ENCODE results near the gene MTAP. TPM values are rescaled to one million over a fixed set of nuclear protein-coding genes. Genes with fewer than 3 reads are reported as not detected.
A peak's percentile ranks its signal among the peaks of the same experiment; 100 is the strongest.

MTAP gene
- total RNA-seq, 1 experiment from 2014 or later = 34.7 TPM

- H3K4me1 ChIP-seq (ENCODE audit: insufficient read depth, low read length) = no peaks in the 10 kb centered on the region
- ATAC-seq = no peak
- no peaks in the 10 kb centered on the region for H3K9me3 ChIP-seq (ENCODE audit: low read length)
- no peak overlapping the region for H2AFZ ChIP-seq (ENCODE audit: low read length)
- no peaks in the 10 kb centered on the region for H4K20me1 ChIP-seq (ENCODE audit: low read length)
- H3K27me3 ChIP-seq (ENCODE audit: low read length) = no peaks in the 10 kb centered on the region
- no peak for TF ChIP-seq CTCF (conservative IDR thresholded peaks at IDR 0.05; ENCODE audit: low read depth, low read length)
- no peak for TF ChIP-seq EZH2 (IDR thresholded peaks at IDR 0.05; ENCODE audit: low read length, unreplicated experiment)
- TF ChIP-seq EZH2phosphoT487 (IDR thresholded peaks at IDR 0.05; ENCODE audit: borderline replicate concordance, low read length) = no peak
- no peak overlapping the region for H3K27ac ChIP-seq (ENCODE audit: low read length)
- DNase-seq = no peak
- H3F3A ChIP-seq (ENCODE audit: low read length, unreplicated experiment) = no peaks in the 10 kb centered on the region
- POLR2A ChIA-PET (ENCODE audit: unreplicated experiment) = no interaction called here
- no TSS peak for BruUV-seq (replicated peaks)
- H3K9me2 ChIP-seq (replicated peaks; ENCODE audit: low read length) = no peaks in the 10 kb centered on the region
- CTCF ChIA-PET = no interaction called here
- intact Hi-C loops (cut with micrococcal nuclease) = no loop called here
- no peaks in the 10 kb centered on the region for H3K36me3 ChIP-seq (ENCODE audit: low read depth, low read length)
- no peak overlapping the region for H3K9ac ChIP-seq (ENCODE audit: low read length)
- no peak overlapping the region for H3K4me2 ChIP-seq (ENCODE audit: low read length)
- H3K79me2 ChIP-seq (ENCODE audit: low read length) = no peaks in the 10 kb centered on the region
- no peak overlapping the region for H3K4me3 ChIP-seq (ENCODE audit: low read length)
Measured at GRCh38 chr9:21906881-21907280, 104.4 kb downstream of the MTAP start.

DNA sequence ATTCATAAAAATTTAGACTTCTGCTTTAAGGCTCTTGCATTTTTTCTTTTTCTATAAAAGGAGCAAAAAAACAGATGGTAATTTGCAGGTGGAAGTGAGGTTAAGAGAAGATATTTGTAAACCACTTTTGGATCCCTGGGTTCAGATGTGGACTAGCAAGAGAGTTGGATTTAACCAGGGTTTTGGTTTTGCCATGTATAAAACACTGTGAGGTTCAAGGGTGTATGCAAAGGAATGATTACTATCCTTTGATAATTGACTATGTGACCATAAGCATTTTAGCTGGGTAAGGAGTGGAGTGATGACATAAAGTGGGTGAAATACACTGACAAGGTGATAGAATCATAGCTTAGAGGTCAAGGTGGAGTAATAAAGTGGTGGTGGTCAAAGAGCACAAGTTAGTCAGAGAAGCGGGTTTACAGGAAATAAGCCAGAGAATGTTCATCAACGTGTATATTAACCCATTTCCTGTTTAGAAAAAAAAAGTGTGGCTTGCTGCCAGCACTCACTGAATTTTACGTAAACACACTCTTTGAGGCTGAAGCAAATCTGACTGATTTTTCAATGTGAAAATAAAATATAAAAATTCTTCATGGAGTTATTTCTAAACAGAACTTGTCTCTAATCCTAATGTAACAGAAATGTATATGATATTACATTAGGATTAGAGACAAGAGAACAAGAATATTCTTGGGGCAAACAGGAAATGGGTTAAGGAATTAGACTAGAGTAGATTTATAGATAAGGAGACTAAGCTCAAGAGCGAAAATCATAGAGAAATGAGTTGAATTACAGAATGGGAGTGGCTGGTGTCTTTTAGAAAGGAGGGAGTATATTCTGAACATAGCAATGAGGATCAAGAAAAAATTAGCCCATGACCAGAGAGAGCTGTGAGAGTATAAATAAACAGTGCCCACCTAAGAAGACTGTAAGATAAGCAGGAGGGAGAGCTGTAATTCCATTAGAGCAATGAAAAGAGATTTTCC is 117.2 kb downstream of the MTAP start:
- DNase-seq (peak; percentile 65), ATAC-seq (peak; percentile 46)
- H2AFZ ChIP-seq (ENCODE audit: low read length) = no peak overlapping the region
- H3K36me3 ChIP-seq (ENCODE audit: low read depth, low read length) = no peaks in the 10 kb centered on the region
- TF ChIP-seq EZH2phosphoT487 (IDR thresholded peaks at IDR 0.05; ENCODE audit: borderline replicate concordance, low read length) (no peak), CTCF (conservative IDR thresholded peaks at IDR 0.05; ENCODE audit: low read depth, low read length) (no peak), EZH2 (IDR thresholded peaks at IDR 0.05; ENCODE audit: low read length, unreplicated experiment) (no peak)
- H3K4me3 ChIP-seq (ENCODE audit: low read length) = no peak overlapping the region
- H3K4me2 ChIP-seq (ENCODE audit: low read length) = peak overlapping the region; percentile 32
- 0 out of 2 replicates have a peak overlapping the region, but pooled peaks have one; percentile 8 for H3K27ac ChIP-seq (ENCODE audit: low read length)
- no peaks in the 10 kb centered on the region for H3K9me2 ChIP-seq (replicated peaks; ENCODE audit: low read length)
- no TSS peak for BruUV-seq (replicated peaks)
- H3K9ac ChIP-seq (ENCODE audit: low read length) = no peak overlapping the region
- peaks cover 10% of the 10 kb centered on the region for H3K4me1 ChIP-seq (ENCODE audit: insufficient read depth, low read length)
- H3K27me3 ChIP-seq (ENCODE audit: low read length) = no peaks in the 10 kb centered on the region
- ChIA-PET POLR2A (ENCODE audit: unreplicated experiment) (no interaction called here), CTCF (interaction anchor here (1.0 kb wide), 1 partner anchor 10 kb away, joined by 3 read pairs; no protein-coding TSS in a partner anchor)
- H3K79me2 ChIP-seq (ENCODE audit: low read length) = no peaks in the 10 kb centered on the region
- intact Hi-C loops (cut with micrococcal nuclease) = no loop called here
- H3K9me3 ChIP-seq (ENCODE audit: low read length) = no peaks in the 10 kb centered on the region
- H4K20me1 ChIP-seq (ENCODE audit: low read length) = no peaks in the 10 kb centered on the region
- H3F3A ChIP-seq (ENCODE audit: low read length, unreplicated experiment) = no peaks in the 10 kb centered on the region

DNA sequence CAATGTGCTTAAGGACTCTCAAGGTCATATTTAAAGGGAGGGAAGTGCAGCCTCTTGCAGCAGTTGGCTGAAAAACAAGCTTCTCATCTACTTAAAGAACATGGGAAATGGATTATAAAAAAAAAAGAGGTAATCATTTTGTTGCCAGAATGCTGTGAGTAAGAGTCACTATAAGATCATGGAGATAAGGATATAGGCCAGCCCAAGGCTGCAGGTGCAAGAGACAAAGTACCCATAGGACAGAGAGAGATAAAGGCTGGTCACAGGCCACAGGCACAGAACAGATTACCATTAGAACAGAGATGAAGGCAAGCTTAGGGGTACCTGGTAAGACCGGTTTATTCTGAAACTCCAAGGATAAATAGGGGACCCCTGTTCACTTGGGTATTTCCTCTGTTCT is 121.3 kb downstream of the MTAP start:
- no peak overlapping the region for H3K4me3 ChIP-seq (ENCODE audit: low read length)
- TF ChIP-seq EZH2phosphoT487 (IDR thresholded peaks at IDR 0.05; ENCODE audit: borderline replicate concordance, low read length) = no peak
- TF ChIP-seq EZH2 (IDR thresholded peaks at IDR 0.05; ENCODE audit: low read length, unreplicated experiment) = no peak
- TF ChIP-seq CTCF (conservative IDR thresholded peaks at IDR 0.05; ENCODE audit: low read depth, low read length) = no peak
- intact Hi-C loops (cut with micrococcal nuclease) = no loop called here

More for the DNA sequence above, 121.3 kb downstream of the MTAP start:
- no peak overlapping the region for H3K27ac ChIP-seq (ENCODE audit: low read length)
- H3F3A ChIP-seq (ENCODE audit: low read length, unreplicated experiment) = no peaks in the 10 kb centered on the region
- ChIA-PET CTCF (no interaction called here), POLR2A (ENCODE audit: unreplicated experiment) (no interaction called here)
- DNase-seq = no peak
- H3K36me3 ChIP-seq (ENCODE audit: low read depth, low read length) = no peaks in the 10 kb centered on the region
- H3K4me2 ChIP-seq (ENCODE audit: low read length) = no peak overlapping the region
- peaks cover 10% of the 10 kb centered on the region for H3K4me1 ChIP-seq (ENCODE audit: insufficient read depth, low read length)
- no peaks in the 10 kb centered on the region for H3K9me3 ChIP-seq (ENCODE audit: low read length)
- H3K27me3 ChIP-seq (ENCODE audit: low read length) = no peaks in the 10 kb centered on the region
- no peak for ATAC-seq
- H4K20me1 ChIP-seq (ENCODE audit: low read length) = no peaks in the 10 kb centered on the region
- H3K9ac ChIP-seq (ENCODE audit: low read length) = no peak overlapping the region
- H2AFZ ChIP-seq (ENCODE audit: low read length) = no peak overlapping the region
- no peaks in the 10 kb centered on the region for H3K9me2 ChIP-seq (replicated peaks; ENCODE audit: low read length)
- H3K79me2 ChIP-seq (ENCODE audit: low read length) = no peaks in the 10 kb centered on the region
- no TSS peak for BruUV-seq (replicated peaks)

Data from PC-3 (cell line).